Prostate gland (tissue), 2 donors: ENCODE measurements around the gene ADGRB3. TPM values are rescaled to one million over a fixed set of nuclear protein-coding genes. Genes with fewer than 3 reads are reported as not detected.

Experiments used
- DNase-seq: peaks from one replicate; pipeline ENCODE4 v3.0.0-alpha.2; 2019; ENCODE audit warnings: low spot score
- H3K27ac ChIP-seq, 2 donors: fragments of 200-600 bp; sonication (generic); 2 replicates each; pipeline ENCODE4 v1.5.1; 2017 to 2019
- H3K27me3 ChIP-seq: fragments of 200-600 bp; sonication (generic); replicated peaks from 2 replicates; pipeline ENCODE4 v1.5.1; 2019; ENCODE audit not compliant: insufficient read depth
- H3K36me3 ChIP-seq, 2 donors: fragments of 200-600 bp; sonication (generic); 1 replicate in 1 of 2; 2 replicates in 1 of 2; pipeline versions ENCODE4 v1.5.1 to v1.8.1; 2017 to 2019
- H3K4me1 ChIP-seq: fragments of 200-600 bp; sonication (generic); replicated peaks from 2 replicates; pipeline ENCODE4 v1.5.1; 2019
- H3K4me3 ChIP-seq, 2 donors: fragments of 200-600 bp; sonication (generic); 2 replicates each; pipeline ENCODE4 v1.5.1; 2017 to 2019
- H3K9me3 ChIP-seq: fragments of 200-600 bp; sonication (generic); 2 replicates; pipeline ENCODE4 v1.5.1; 2017
- CTCF ChIP-seq, 4 experiments: fragments of 200-600 bp in 2 of 4; fragments of 450-650 bp in 2 of 4; sonication (generic) in 2 of 4; IDR thresholded peaks; 1 replicate in 3 of 4; 2 replicates in 1 of 4; pipeline ENCODE4 v1.5.1; 2016 to 2019; ENCODE audit warnings: antibody characterized with exemption in 4 of 4, mild to moderate bottlenecking in 2 of 4, moderate library complexity in 2 of 4
- POLR2A ChIP-seq: fragments of 450-650 bp; IDR thresholded peaks from one replicate; pipeline ENCODE4 v1.6.1; 2016; ENCODE audit warnings: antibody characterized with exemption, mild to moderate bottlenecking
- POLR2AphosphoS5 ChIP-seq: sonication (generic); formaldehyde crosslinking; IDR thresholded peaks from one replicate; pipeline ENCODE4 v1.6.1; 2017; ENCODE audit warnings: antibody characterized with exemption
- WGBS: methylation state at CpG from one replicate; pipeline ENCODE4 v1.1.5; 2018; 5-methylcytosine and 5-hydroxymethylcytosine counted together
- intact Hi-C: fragments of 100-400 bp; cut with DNase I; formaldehyde crosslinking; loops from one replicate; pipeline ENCODE4 v1.14.2; 2022
- total RNA-seq, 2 donors: library from RNA; depleted of rRNA; stranded (reverse); fragments of >200 nt; gene quantifications; one replicate each; pipeline ENCODE4 v1.1.0, GENCODE V29; 2016

ADGRB3 gene
- total RNA-seq, 2 donors from 2014 or later: 0.59 to 3.1 TPM

GRCh38 chr6:68652117-68652536 lies 17.0 kb downstream of the ADGRB3 start:
- H3K4me3 ChIP-seq: no peak overlapping the region
- intact Hi-C loops: no loop called here
- H3K27me3 ChIP-seq: no peaks in the 10 kb centered on the region
- H3K27ac ChIP-seq: no peak overlapping the region
- no peak for DNase-seq
- WGBS: 79% methylated on average over 6 of the region's 6 CpGs
- H3K4me1 ChIP-seq: no peaks in the 10 kb centered on the region
- no peaks in the 10 kb centered on the region for H3K9me3 ChIP-seq
- no peak for TF ChIP-seq POLR2AphosphoS5
- TF ChIP-seq CTCF (IDR thresholded peaks at IDR 0.05): no peak
- no peak for TF ChIP-seq POLR2A
- no peaks in the 10 kb centered on the region for H3K36me3 ChIP-seq

GRCh38 chr6:68653074-68653705 lies 18.1 kb downstream of the ADGRB3 start:
- Histone ChIP-seq H3K27ac (no peak overlapping the region), H3K9me3 (no peaks in the 10 kb centered on the region), H3K4me1 (no peaks in the 10 kb centered on the region), H3K27me3 (no peaks in the 10 kb centered on the region), H3K36me3 (no peaks in the 10 kb centered on the region), H3K4me3 (no peak overlapping the region)
- DNase-seq: no peak
- 70% methylated on average over 3 of the region's 3 CpGs for WGBS
- TF ChIP-seq POLR2A: no peak
- no peak for TF ChIP-seq POLR2AphosphoS5
- no peak for TF ChIP-seq CTCF (IDR thresholded peaks at IDR 0.05)
- intact Hi-C loops: no loop called here

- TF ChIP-seq POLR2A (no peak), CTCF (IDR thresholded peaks at IDR 0.05) (no peak), POLR2AphosphoS5 (no peak)
- Histone ChIP-seq H3K27ac (no peak overlapping the region), H3K4me3 (no peak overlapping the region), H3K4me1 (no peaks in the 10 kb centered on the region), H3K9me3 (no peaks in the 10 kb centered on the region), H3K36me3 (no peaks in the 10 kb centered on the region), H3K27me3 (no peaks in the 10 kb centered on the region)
- intact Hi-C loops: no loop called here
- DNase-seq: no peak
- WGBS: 77% methylated on average over 2 of the region's 2 CpGs
Measured at GRCh38 chr6:68653706-68654089, 18.6 kb downstream of the ADGRB3 start.

GRCh38 chr6:68654134-68654533 lies 19.1 kb downstream of the ADGRB3 start:
- TF ChIP-seq POLR2AphosphoS5: no peak
- no peak for TF ChIP-seq POLR2A
- TF ChIP-seq CTCF (IDR thresholded peaks at IDR 0.05): no peak
- H3K27me3 ChIP-seq: no peaks in the 10 kb centered on the region
- WGBS: 34% methylated on average over 2 of the region's 2 CpGs
- no peak overlapping the region for H3K4me3 ChIP-seq
- intact Hi-C loops: no loop called here
- H3K27ac ChIP-seq: no peak overlapping the region
- DNase-seq: no peak
- H3K9me3 ChIP-seq: no peaks in the 10 kb centered on the region
- H3K36me3 ChIP-seq: no peaks in the 10 kb centered on the region
- no peaks in the 10 kb centered on the region for H3K4me1 ChIP-seq

- Histone ChIP-seq H3K36me3 (no peaks in the 10 kb centered on the region), H3K27me3 (no peaks in the 10 kb centered on the region), H3K4me3 (no peak overlapping the region), H3K4me1 (no peaks in the 10 kb centered on the region), H3K9me3 (no peaks in the 10 kb centered on the region), H3K27ac (no peak overlapping the region)
- 63% methylated on average over 1 of the region's 1 CpG for WGBS
- no peak for DNase-seq
- intact Hi-C loops: no loop called here
- TF ChIP-seq POLR2AphosphoS5 (no peak), CTCF (IDR thresholded peaks at IDR 0.05) (no peak)
Measured at GRCh38 chr6:68655028-68655427, 19.9 kb downstream of the ADGRB3 start.
